PC-3 (cell line): ENCODE measurements around the gene PAX5. TPM values are rescaled to one million over a fixed set of nuclear protein-coding genes. Genes with fewer than 3 reads are reported as not detected.

ENCODE experiments used
- ATAC-seq: fragments of 200-7000 bp; cut with Tn5 transposase; 2 replicates; pipeline ENCODE4 v1.9.1; 2020; ENCODE audit warnings: mild to moderate bottlenecking, moderate library complexity
- BruUV-seq: library from RNA; stranded (reverse); fragments of 400-500 nt; replicated peaks from 2 replicates; lab custom pipeline; 2021; lab: Mats Ljungman, UMichigan
- CTCF ChIA-PET: fragments of 300-600 bp; sonication (Branson Sonifier 250); formaldehyde crosslinking; loops from one replicate; lab custom pipeline; 2022; ENCODE audit warnings: antibody characterized with exemption; lab: Charles Lee
- POLR2A ChIA-PET: fragments of 300-600 bp; sonication (Branson Sonifier 250); formaldehyde crosslinking; loops from one replicate; lab custom pipeline; 2022; ENCODE audit warnings: antibody characterized with exemption; ENCODE audit not compliant: unreplicated experiment; lab: Charles Lee
- DNase-seq: peaks from one replicate; pipeline ENCODE4 v3.0.0-alpha.2; 2015
- H2AFZ ChIP-seq: fragments of 300-600 bp; sonication (generic); 2 replicates; pipeline ENCODE4 v1.6.0; 2016; ENCODE audit warnings: antibody characterized with exemption, low read length
- H3F3A ChIP-seq: fragments of 300-600 bp; sonication (generic); one replicate; pipeline ENCODE4 v1.6.0; 2017; ENCODE audit warnings: antibody characterized with exemption, low read length, control low read depth, mild to moderate bottlenecking; ENCODE audit not compliant: unreplicated experiment
- H3K27ac ChIP-seq: fragments of 300-600 bp; sonication (generic); 2 replicates; pipeline ENCODE4 v1.5.1; 2016; ENCODE audit warnings: mild to moderate bottlenecking, low read length
- H3K27me3 ChIP-seq: fragments of 300-600 bp; sonication (generic); 2 replicates; pipeline ENCODE4 v1.6.1; 2016; ENCODE audit warnings: low read length, mixed read lengths
- H3K36me3 ChIP-seq: fragments of 300-600 bp; sonication (generic); 2 replicates; pipeline ENCODE4 v1.6.1; 2016; ENCODE audit warnings: low read depth, mixed run types, low read length, mixed read lengths
- H3K4me1 ChIP-seq: fragments of 300-600 bp; sonication (generic); 2 replicates; pipeline ENCODE4 v1.5.1; 2016; ENCODE audit warnings: low read length; ENCODE audit not compliant: insufficient read depth
- H3K4me2 ChIP-seq: fragments of 300-600 bp; sonication (generic); 2 replicates; pipeline ENCODE4 v1.6.0; 2016; ENCODE audit warnings: low read length
- H3K4me3 ChIP-seq: fragments of 300-600 bp; sonication (generic); 2 replicates; pipeline ENCODE4 v1.5.1; 2016; ENCODE audit warnings: mild to moderate bottlenecking, low read length, mixed read lengths
- H3K79me2 ChIP-seq: fragments of 300-600 bp; sonication (generic); 2 replicates; pipeline ENCODE4 v1.6.1; 2017; ENCODE audit warnings: low read length, mixed read lengths
- H3K9ac ChIP-seq: fragments of 300-600 bp; sonication (generic); 2 replicates; pipeline ENCODE4 v1.6.0; 2016; ENCODE audit warnings: mild to moderate bottlenecking, low read length
- H3K9me2 ChIP-seq: fragments of 300-600 bp; sonication (generic); replicated peaks from 2 replicates; pipeline ENCODE4 v1.6.1; 2016; ENCODE audit warnings: mixed run types, low read length, mixed read lengths
- H3K9me3 ChIP-seq: fragments of 300-600 bp; sonication (generic); 2 replicates; pipeline ENCODE4 v1.6.1; 2016; ENCODE audit warnings: low read length, mixed read lengths
- H4K20me1 ChIP-seq: fragments of 300-600 bp; sonication (generic); 2 replicates; pipeline ENCODE4 v1.6.1; 2016; ENCODE audit warnings: low read length, mixed read lengths
- EZH2 ChIP-seq: fragments of 300-600 bp; sonication (generic); IDR thresholded peaks from one replicate; pipeline ENCODE4 v1.6.1; 2017; ENCODE audit warnings: antibody characterized with exemption, mild to moderate bottlenecking, low read length; ENCODE audit not compliant: unreplicated experiment
- EZH2phosphoT487 ChIP-seq: fragments of 300-600 bp; sonication (generic); IDR thresholded peaks from 2 replicates; pipeline ENCODE4 v1.6.1; 2018; ENCODE audit warnings: mild to moderate bottlenecking, antibody characterized with exemption, low read length, borderline replicate concordance
- intact Hi-C: fragments of 100-400 bp; cut with micrococcal nuclease; formaldehyde crosslinking; loops from 2 replicates; pipeline ENCODE4 v1.9.0; 2023
- total RNA-seq: library from RNA; depleted of rRNA; stranded (reverse); fragments of >200 nt; gene quantifications from 2 replicates; pipeline ENCODE4 v1.2.3, GENCODE V29; 2014
- TF ChIP-seq, protein P1 (sequence below): fragments of 300-600 bp; sonication (generic); conservative IDR thresholded peaks from 2 replicates; pipeline ENCODE4 v1.5.1; 2017; ENCODE audit warnings: antibody characterized with exemption, low read depth, mild to moderate bottlenecking, low read length

The PAX5 gene
- total RNA-seq, 1 experiment from 2014 or later = not detected

DNA sequence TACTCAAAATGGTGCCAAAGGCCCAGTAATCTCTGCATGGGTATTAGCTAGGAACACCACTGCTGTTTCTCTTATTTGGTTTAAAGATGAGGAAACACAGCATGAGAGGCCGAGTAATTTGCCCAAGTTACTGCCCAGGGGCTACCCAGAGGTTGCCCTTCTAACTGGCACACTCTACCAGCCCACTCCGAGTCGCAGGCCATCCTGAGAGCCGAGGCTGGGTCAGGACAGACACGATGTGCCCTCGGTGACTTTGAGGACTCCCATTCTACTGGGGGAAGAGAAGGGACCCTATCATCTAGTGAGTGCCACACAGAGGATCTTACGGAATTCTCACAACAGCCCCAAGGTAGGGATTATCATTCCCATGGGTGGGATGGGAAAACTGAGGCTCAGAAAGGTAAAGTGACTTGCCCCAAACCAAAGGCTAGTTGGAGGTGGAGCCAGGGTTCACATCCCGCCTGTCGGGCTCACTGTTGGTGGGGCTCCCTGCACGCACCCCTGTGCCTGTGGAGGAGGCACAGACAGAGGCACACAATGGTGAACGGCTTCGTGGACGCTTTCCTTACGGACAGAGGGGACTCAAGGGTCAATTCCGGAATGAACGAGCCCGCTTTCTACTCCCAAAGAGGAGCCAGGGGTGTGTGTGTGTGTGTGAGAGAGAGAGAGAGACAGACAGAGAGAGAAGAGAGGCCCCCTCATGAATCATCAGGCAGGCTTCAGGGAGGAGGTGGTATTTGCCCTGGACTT lies 236.4 kb downstream of the PAX5 start:
- Histone ChIP-seq H2AFZ (no peak overlapping the region), H3K79me2 (no peaks in the 10 kb centered on the region), H3F3A (no peaks in the 10 kb centered on the region), H3K4me3 (no peak overlapping the region), H3K9me3 (no peaks in the 10 kb centered on the region), H3K36me3 (no peaks in the 10 kb centered on the region), H3K9ac (no peak overlapping the region), H3K27me3 (peaks cover 20% of the 10 kb centered on the region), H3K4me1 (no peaks in the 10 kb centered on the region), H3K27ac (no peak overlapping the region), H3K9me2 (no peaks in the 10 kb centered on the region), H4K20me1 (no peaks in the 10 kb centered on the region), H3K4me2 (no peak overlapping the region)
- TF ChIP-seq EZH2 = no peak
- TF ChIP-seq EZH2phosphoT487 = no peak
- TF ChIP-seq, protein P1, sequence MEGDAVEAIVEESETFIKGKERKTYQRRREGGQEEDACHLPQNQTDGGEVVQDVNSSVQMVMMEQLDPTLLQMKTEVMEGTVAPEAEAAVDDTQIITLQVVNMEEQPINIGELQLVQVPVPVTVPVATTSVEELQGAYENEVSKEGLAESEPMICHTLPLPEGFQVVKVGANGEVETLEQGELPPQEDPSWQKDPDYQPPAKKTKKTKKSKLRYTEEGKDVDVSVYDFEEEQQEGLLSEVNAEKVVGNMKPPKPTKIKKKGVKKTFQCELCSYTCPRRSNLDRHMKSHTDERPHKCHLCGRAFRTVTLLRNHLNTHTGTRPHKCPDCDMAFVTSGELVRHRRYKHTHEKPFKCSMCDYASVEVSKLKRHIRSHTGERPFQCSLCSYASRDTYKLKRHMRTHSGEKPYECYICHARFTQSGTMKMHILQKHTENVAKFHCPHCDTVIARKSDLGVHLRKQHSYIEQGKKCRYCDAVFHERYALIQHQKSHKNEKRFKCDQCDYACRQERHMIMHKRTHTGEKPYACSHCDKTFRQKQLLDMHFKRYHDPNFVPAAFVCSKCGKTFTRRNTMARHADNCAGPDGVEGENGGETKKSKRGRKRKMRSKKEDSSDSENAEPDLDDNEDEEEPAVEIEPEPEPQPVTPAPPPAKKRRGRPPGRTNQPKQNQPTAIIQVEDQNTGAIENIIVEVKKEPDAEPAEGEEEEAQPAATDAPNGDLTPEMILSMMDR = no peak
- intact Hi-C loops = loop anchor here (10.0 kb wide), 1 partner anchor 57 kb away; no protein-coding TSS in a partner anchor
- no TSS peak for BruUV-seq
- DNase-seq (no peak), ATAC-seq (no peak)
- CTCF ChIA-PET = no interaction called here
- POLR2A ChIA-PET = no interaction called here

DNA sequence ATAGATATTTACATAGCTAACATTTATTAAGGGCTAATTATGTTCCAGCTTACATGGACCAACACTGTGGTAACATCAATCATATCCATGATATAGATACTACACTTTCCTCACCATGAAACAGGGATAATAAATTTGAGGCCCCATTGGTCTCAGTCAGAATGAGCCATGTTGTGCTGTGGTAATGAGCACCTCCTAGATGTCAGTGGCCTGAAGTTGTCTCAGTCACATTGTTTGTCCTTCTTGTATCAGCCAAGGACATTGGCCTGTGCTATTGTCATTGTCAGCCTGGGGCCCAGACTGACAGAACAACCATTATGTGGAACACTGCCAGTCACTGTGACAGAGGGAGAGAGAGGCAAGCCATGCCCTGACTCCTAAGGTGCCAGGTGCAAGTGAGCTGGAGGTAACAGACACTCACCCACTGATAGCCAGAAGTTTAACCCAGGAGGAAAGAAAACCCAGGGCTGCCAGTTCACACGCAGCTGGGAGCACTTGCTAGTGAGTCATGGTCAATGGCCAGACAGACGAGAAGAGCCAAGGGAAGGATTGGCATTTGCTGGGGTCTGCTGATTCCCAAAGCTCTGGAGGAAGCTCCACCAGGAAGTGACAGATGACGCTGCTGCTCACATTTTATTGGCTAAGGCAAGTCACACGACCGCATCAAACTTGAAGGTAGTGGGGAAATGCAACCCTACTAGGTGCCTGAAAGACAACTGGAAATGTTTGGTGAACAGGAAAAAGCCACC lies 237.2 kb downstream of the PAX5 start:
- H3K27me3 ChIP-seq = peaks cover 12% of the 10 kb centered on the region
- H3K4me1 ChIP-seq = no peaks in the 10 kb centered on the region
- H3F3A ChIP-seq = no peaks in the 10 kb centered on the region
- H3K9me3 ChIP-seq = no peaks in the 10 kb centered on the region
- ChIA-PET CTCF (no interaction called here), POLR2A (no interaction called here)
- ATAC-seq = no peak
- no peaks in the 10 kb centered on the region for H4K20me1 ChIP-seq
- H3K36me3 ChIP-seq = no peaks in the 10 kb centered on the region
- H3K27ac ChIP-seq = no peak overlapping the region
- DNase-seq = no peak
- no peaks in the 10 kb centered on the region for H3K79me2 ChIP-seq
- TF ChIP-seq EZH2phosphoT487 (no peak), EZH2 (no peak)
- TF ChIP-seq, protein P1 = no peak
- H2AFZ ChIP-seq = no peak overlapping the region
- H3K9me2 ChIP-seq = no peaks in the 10 kb centered on the region
- intact Hi-C loops = loop anchor here (10.0 kb wide), 1 partner anchor 58 kb away; no protein-coding TSS in a partner anchor
- no TSS peak for BruUV-seq
- H3K4me3 ChIP-seq = no peak overlapping the region
- no peak overlapping the region for H3K4me2 ChIP-seq
- no peak overlapping the region for H3K9ac ChIP-seq

DNA sequence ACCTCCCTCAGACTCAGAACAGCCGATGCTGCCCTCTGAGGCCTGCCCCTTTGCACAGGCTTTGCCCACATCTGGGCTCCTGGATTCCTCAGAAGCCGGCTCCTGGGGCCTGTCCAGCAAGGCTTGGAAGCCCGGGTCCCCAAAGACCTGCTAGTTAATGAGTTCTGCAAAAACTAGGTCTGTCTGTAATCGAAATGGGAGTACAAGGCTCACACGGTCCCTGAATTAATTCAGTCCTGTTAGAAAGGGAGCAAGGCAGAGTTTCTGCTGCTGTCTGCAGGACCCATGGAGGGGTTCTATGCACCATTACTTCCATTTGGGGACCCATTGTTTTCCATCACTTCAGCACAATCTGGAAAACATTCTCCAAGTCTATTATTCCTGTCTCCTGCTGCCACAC lies 239.6 kb downstream of the PAX5 start:
- Histone ChIP-seq H3K4me1 (no peaks in the 10 kb centered on the region), H3K9me3 (no peaks in the 10 kb centered on the region), H3K27ac (no peak overlapping the region), H3K4me3 (no peak overlapping the region), H2AFZ (no peak overlapping the region), H3K9me2 (no peaks in the 10 kb centered on the region), H4K20me1 (no peaks in the 10 kb centered on the region), H3K9ac (no peak overlapping the region), H3K4me2 (no peak overlapping the region), H3K36me3 (no peaks in the 10 kb centered on the region), H3F3A (no peaks in the 10 kb centered on the region), H3K79me2 (no peaks in the 10 kb centered on the region), H3K27me3 (no peaks in the 10 kb centered on the region)
- CTCF ChIA-PET = no interaction called here
- POLR2A ChIA-PET = no interaction called here
- TF ChIP-seq EZH2phosphoT487 = no peak
- no peak for TF ChIP-seq EZH2
- TF ChIP-seq, protein P1 = no peak
- ATAC-seq (no peak), DNase-seq (no peak)
- intact Hi-C loops = loop anchor here (10.0 kb wide), 1 partner anchor 60 kb away; no protein-coding TSS in a partner anchor
- BruUV-seq = no TSS peak
